K562 (cell line): ENCODE data around the gene CXCL17. TPM values are rescaled to one million over a fixed set of nuclear protein-coding genes. Genes with fewer than 3 reads are reported as not detected.

ENCODE experiments used
- ARID1B ChIP-seq: fragments of 450-650 bp; IDR thresholded peaks from 2 replicates; pipeline ENCODE4 v1.6.1; 2016; ENCODE audit warnings: antibody characterized with exemption, mild to moderate bottlenecking, inconsistent platforms
- ARID3A ChIP-seq: IDR thresholded peaks from 2 replicates; pipeline ENCODE4 v1.6.1; 2012; ENCODE audit warnings: low read depth, low read length, improper control_type of control experiment, borderline replicate concordance
- ATF7 ChIP-seq: fragments of 450-650 bp; IDR thresholded peaks from 2 replicates; pipeline ENCODE4 v1.7.1; 2014; ENCODE audit warnings: mild to moderate bottlenecking, moderate library complexity
- BACH1 ChIP-seq: fragments of 200-800 bp; sonication (Bioruptor generic); IDR thresholded peaks from 2 replicates; pipeline ENCODE4 v1.6.1; 2016; ENCODE audit warnings: missing genetic modification characterization, missing compliant biosample characterization
- CEBPB ChIP-seq: fragments of 450-650 bp; IDR thresholded peaks from 2 replicates; pipeline ENCODE4 v1.6.1; 2016; ENCODE audit warnings: missing genetic modification characterization, missing compliant biosample characterization
- CREB1 ChIP-seq, 2 experiments: sonication (generic) in 1 of 2; formaldehyde crosslinking in 1 of 2; IDR thresholded peaks; 2 replicates each; pipeline versions ENCODE4 v1.6.1 to v1.8.0; 2012 to 2022; ENCODE audit warnings: inconsistent platforms in 1 of 2, mild to moderate bottlenecking in 1 of 2, missing genetic modification reagents in 1 of 2, moderate library complexity in 1 of 2
- CTBP1 ChIP-seq: fragments of 450-650 bp; IDR thresholded peaks from 2 replicates; pipeline ENCODE4 v1.6.1; 2016; ENCODE audit warnings: borderline replicate concordance
- ERF ChIP-seq: fragments of 450-650 bp; formaldehyde crosslinking; IDR thresholded peaks from 2 replicates; pipeline ENCODE4 v1.4.0; 2020; ENCODE audit warnings: mild to moderate bottlenecking, mixed read lengths
- ETV5 ChIP-seq: sonication (generic); formaldehyde crosslinking; IDR thresholded peaks from 2 replicates; pipeline ENCODE4 v1.4.0; 2020; ENCODE audit warnings: low read depth, mild to moderate bottlenecking, missing genetic modification reagents
- HCFC1 ChIP-seq: IDR thresholded peaks from 2 replicates; pipeline ENCODE4 v1.6.1; 2012; ENCODE audit warnings: low read depth, low read length, improper control_type of control experiment
- HMG20B ChIP-seq: fragments of 250-450 bp; sonication (Bioruptor Pico); IDR thresholded peaks from 2 replicates; pipeline ENCODE4 v1.5.0; 2021; ENCODE audit warnings: mild to moderate bottlenecking
- HSF4 ChIP-seq: fragments of 250-450 bp; sonication (Bioruptor Pico); IDR thresholded peaks from 2 replicates; pipeline ENCODE4 v2.1.2; 2022; ENCODE audit warnings: mild to moderate bottlenecking, moderate library complexity, borderline replicate concordance
- JUND ChIP-seq, 2 experiments: IDR thresholded peaks; 2 replicates in 1 of 2; 3 replicates in 1 of 2; pipeline ENCODE4 v1.6.1; 2011; ENCODE audit warnings: borderline replicate concordance in 2 of 2, low read depth in 2 of 2, low read length in 2 of 2, improper control_type of control experiment in 1 of 2, missing biosample characterization in 1 of 2, missing genetic modification characterization in 1 of 2, missing genetic modification reagents in 1 of 2
- NFATC3 ChIP-seq: fragments of 450-650 bp; IDR thresholded peaks from 2 replicates; pipeline ENCODE4 v1.6.1; 2017; ENCODE audit warnings: mild to moderate bottlenecking
- NFRKB ChIP-seq: fragments of 450-650 bp; IDR thresholded peaks from 2 replicates; pipeline ENCODE4 v1.6.1; 2016; ENCODE audit warnings: low read depth
- PHB2 ChIP-seq: fragments of 450-650 bp; IDR thresholded peaks from 2 replicates; pipeline ENCODE4 v1.6.1; 2017; ENCODE audit warnings: low read depth
- SMAD1 ChIP-seq: fragments of 150-350 bp; IDR thresholded peaks from 2 replicates; pipeline ENCODE4 v1.6.1; 2014; ENCODE audit warnings: low read length, low read depth; ENCODE audit not compliant: partially characterized antibody
- SMARCA4 ChIP-seq: fragments of 450-650 bp; IDR thresholded peaks from 2 replicates; pipeline ENCODE4 v1.6.1; 2016
- SMARCE1 ChIP-seq: fragments of 450-650 bp; IDR thresholded peaks from 2 replicates; pipeline ENCODE4 v1.7.1; 2016; ENCODE audit warnings: mild to moderate bottlenecking
- SOX6 ChIP-seq: fragments of 450-650 bp; IDR thresholded peaks from 2 replicates; pipeline ENCODE4 v1.6.1; 2014; ENCODE audit warnings: mild to moderate bottlenecking
- TAF15 ChIP-seq: fragments of 200-400 bp; formaldehyde crosslinking; IDR thresholded peaks from 2 replicates; pipeline ENCODE4 v1.6.1; 2017; ENCODE audit warnings: mild to moderate bottlenecking, low read depth, low read length, moderate library complexity
- TBL1XR1 ChIP-seq, 2 experiments: IDR thresholded peaks; 2 replicates each; pipeline ENCODE4 v1.6.1; 2012; ENCODE audit warnings: improper control_type of control experiment in 2 of 2, low read length in 2 of 2, mild to moderate bottlenecking in 1 of 2
- U2AF1 ChIP-seq: fragments of 200-400 bp; formaldehyde crosslinking; optimal IDR thresholded peaks from 2 replicates; pipeline ENCODE3; 2017; ENCODE audit warnings: mild to moderate bottlenecking, low read depth, low read length, moderate library complexity
- ZC3H4 ChIP-seq: sonication (generic); formaldehyde crosslinking; IDR thresholded peaks from 2 replicates; pipeline ENCODE4 v1.9.0; 2021; ENCODE audit warnings: missing genetic modification reagents, borderline replicate concordance
- ZNF253 ChIP-seq: fragments of 250-450 bp; sonication (Bioruptor Pico); conservative IDR thresholded peaks from 2 replicates; pipeline ENCODE4 v1.6.1; 2021; ENCODE audit warnings: mild to moderate bottlenecking
- ZNF740 ChIP-seq, 3 experiments: fragments of 200-800 bp in 1 of 3; sonication (Bioruptor generic) in 1 of 3; sonication (generic) in 1 of 3; formaldehyde crosslinking in 1 of 3; IDR thresholded peaks; 2 replicates each; pipeline versions ENCODE4 v1.6.1 to v1.8.0; 2016 to 2022; ENCODE audit warnings: mild to moderate bottlenecking in 2 of 3, missing compliant biosample characterization in 2 of 3, missing genetic modification characterization in 2 of 3, missing genetic modification reagents in 1 of 3
- polyA plus RNA-seq, 8 experiments: library from polyadenylated mRNA; depleted of rRNA in 4 of 8; stranded (reverse) in 5 of 8; unstranded in 3 of 8; fragments of >200 nt; fragmentation: Nextera tagmentation in 2 of 8; fragmentation: Illumina TruSeq in 1 of 8; extraction: Ambion mirVana in 2 of 8; extraction: Trizol in 1 of 8; gene quantifications; 2 replicates each; pipeline versions ENCODE4 v1.2.1 to v1.2.3, GENCODE V29; 2011 to 2014; ENCODE audit warnings: inconsistent platforms in 1 of 8, missing spikeins in 1 of 8
- total RNA-seq, 7 experiments: library from RNA; depleted of rRNA in 6 of 7; stranded (reverse); fragments of >200 nt in 6 of 7; fragmentation: Illumina TruSeq in 2 of 7; extraction: Trizol in 2 of 7; gene quantifications; 2 replicates each; pipeline versions ENCODE4 v1.2.1 to v1.2.3, GENCODE V29; 2011 to 2021; ENCODE audit warnings: low replicate concordance in 1 of 7
- TF ChIP-seq, protein P1 (sequence below): sonication (generic); IDR thresholded peaks from 2 replicates; pipeline ENCODE4 v1.6.1; 2016

Gene CXCL17
- total and polyA plus RNA-seq, 9 of the 15 experiments (the other 6 are each of a cell fraction or from before 2014, with no cell fraction given) = 0.10 to 0.15 TPM; not detected in 7

- TF ChIP-seq U2AF1 (no peak), SOX6 (peak; percentile 91), ATF7 (peak; percentile 76), ETV5 (CRISPR knock-in tag) (peak; percentile 74), SMAD1 (peak; percentile 27), NFATC3 (no peak), ARID1B (peak; percentile 70), TBL1XR1 (IDR thresholded peaks at IDR 0.05; ENCODE audit: low read length in 2 of 2) (peak in 1 of 2 experiments; percentile 67; a peak in 2 of 4 replicates), JUND (IDR thresholded peaks at IDR 0.05; ENCODE audit: borderline replicate concordance, low read depth, low read length) (peak; percentile 70), JUND (tag; IDR thresholded peaks at IDR 0.05; ENCODE audit: borderline replicate concordance, low read depth, low read length) (peak; percentile 51; the same call in 1 of the 3 replicates), SMARCE1 (peak; percentile 73; the same call in 1 of the 2 replicates), ZC3H4 (CRISPR knock-in tag) (no peak), ERF (CRISPR knock-in tag) (no peak), SMARCA4 (peak; percentile 67), TAF15 (no peak), PHB2 (no peak), ZNF740 (CRISPR knock-in tag; IDR thresholded peaks at IDR 0.05) (no peak), ZNF740 (tag; IDR thresholded peaks at IDR 0.05) (no peak), HCFC1 (peak; percentile 18; the same call in 1 of the 2 replicates), BACH1 (peak; percentile 48; the same call in 1 of the 2 replicates), HSF4 (CRISPR knock-in tag) (no peak), HMG20B (no peak), CREB1 (IDR thresholded peaks at IDR 0.05) (peak; percentile 60; the same call in 1 of the 2 replicates), CREB1 (CRISPR knock-in tag; IDR thresholded peaks at IDR 0.05) (no peak), ARID3A (0 out of 2 replicates have a peak, but pooled peaks have one; percentile 61), CTBP1 (peak; percentile 87), NFRKB (0 out of 2 replicates have a peak, but pooled peaks have one; percentile 5), CEBPB (peak; percentile 86), ZNF253 (CRISPR knock-in tag) (no peak)
- TF ChIP-seq, protein P1, sequence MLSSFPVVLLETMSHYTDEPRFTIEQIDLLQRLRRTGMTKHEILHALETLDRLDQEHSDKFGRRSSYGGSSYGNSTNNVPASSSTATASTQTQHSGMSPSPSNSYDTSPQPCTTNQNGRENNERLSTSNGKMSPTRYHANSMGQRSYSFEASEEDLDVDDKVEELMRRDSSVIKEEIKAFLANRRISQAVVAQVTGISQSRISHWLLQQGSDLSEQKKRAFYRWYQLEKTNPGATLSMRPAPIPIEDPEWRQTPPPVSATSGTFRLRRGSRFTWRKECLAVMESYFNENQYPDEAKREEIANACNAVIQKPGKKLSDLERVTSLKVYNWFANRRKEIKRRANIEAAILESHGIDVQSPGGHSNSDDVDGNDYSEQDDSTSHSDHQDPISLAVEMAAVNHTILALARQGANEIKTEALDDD = no peak
These were observed 7.7 kb upstream of the CXCL17 start (continued) for GRCh38 chr19:42450314-42450934.
